BLaER1 (cell line): Measurements from ENCODE around the gene NOL3.

Experiments used
- H3K27ac ChIP-seq: shearing (Covaris generic); formaldehyde crosslinking; 2 replicates; pipeline ENCODE4 v1.8.1; 2022
- H3K27me3 ChIP-seq: shearing (Covaris generic); formaldehyde crosslinking; 2 replicates; pipeline ENCODE4 v1.8.1; 2022
- H3K36me3 ChIP-seq: shearing (Covaris generic); formaldehyde crosslinking; 2 replicates; pipeline ENCODE4 v1.8.1; 2022
- H3K4me1 ChIP-seq: shearing (Covaris generic); formaldehyde crosslinking; 2 replicates; pipeline ENCODE4 v1.8.1; 2022
- H3K4me2 ChIP-seq: shearing (Covaris generic); formaldehyde crosslinking; 2 replicates; pipeline ENCODE4 v1.8.1; 2022
- H3K4me3 ChIP-seq: shearing (Covaris generic); formaldehyde crosslinking; 2 replicates; pipeline ENCODE4 v1.8.1; 2022
- H3K9ac ChIP-seq: shearing (Covaris generic); formaldehyde crosslinking; 2 replicates; pipeline ENCODE4 v1.8.1; 2022
- H3K9me3 ChIP-seq: shearing (Covaris generic); formaldehyde crosslinking; 2 replicates; pipeline ENCODE4 v1.8.1; 2022
- H4K20me1 ChIP-seq: shearing (Covaris generic); formaldehyde crosslinking; 2 replicates; pipeline ENCODE4 v1.8.1; 2022
- Cebpa-rat ChIP-seq: shearing (Covaris generic); IDR thresholded peaks from 2 replicates; pipeline ENCODE4 v1.8.1; 2022

The NOL3 gene

DNA sequence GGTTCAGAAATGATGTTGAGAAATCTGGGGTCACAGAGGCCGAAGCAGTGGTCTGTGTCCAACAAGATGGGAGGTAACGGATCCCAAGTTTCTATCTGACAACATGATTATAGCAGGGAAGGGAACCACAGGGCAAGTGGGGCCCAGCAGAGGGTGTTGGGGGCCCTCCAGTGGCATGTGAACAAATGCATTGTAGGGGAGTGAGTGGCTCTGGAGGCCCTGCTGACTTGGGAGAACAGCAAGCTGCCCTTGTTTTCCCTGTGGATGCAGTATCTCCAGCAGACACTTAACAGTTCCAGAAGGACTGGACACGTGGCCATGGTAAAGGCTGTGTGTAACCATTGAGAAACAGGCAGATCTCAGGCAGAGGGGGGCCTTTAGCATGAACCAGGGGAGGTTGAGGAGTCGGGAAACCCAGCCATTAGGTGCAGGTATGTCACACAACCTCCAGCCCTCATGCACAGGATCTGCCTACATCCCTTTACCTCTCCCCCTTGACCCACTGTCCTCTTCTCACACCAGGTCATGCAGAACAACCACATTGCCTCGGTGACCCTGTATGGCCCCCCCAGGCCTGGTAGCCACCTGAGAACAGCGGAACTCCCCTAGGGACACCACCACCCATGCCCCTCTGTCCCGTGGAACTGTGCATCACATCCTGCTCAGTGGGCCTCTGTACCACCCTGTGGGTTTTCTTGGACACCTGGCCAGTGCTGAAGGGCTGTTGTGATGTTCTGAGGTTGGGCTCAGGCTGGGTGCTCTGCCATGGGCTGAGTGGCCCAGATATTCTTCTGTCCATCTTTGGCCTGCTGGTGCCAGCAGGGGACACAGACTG lies 23.6 kb upstream of the NOL3 start:
- no peak for TF ChIP-seq Cebpa-rat
- Histone ChIP-seq H3K9me3 (peaks cover 6% of the 10 kb centered on the region; the same call in 1 of the 2 replicates), H3K27ac (no peak overlapping the region), H3K27me3 (peaks cover 31% of the 10 kb centered on the region), H3K9ac (no peak overlapping the region), H3K4me1 (peaks cover 14% of the 10 kb centered on the region), H3K4me2 (no peak overlapping the region), H3K36me3 (peaks cover 87% of the 10 kb centered on the region), H3K4me3 (no peak overlapping the region), H4K20me1 (peaks cover 73% of the 10 kb centered on the region)

DNA sequence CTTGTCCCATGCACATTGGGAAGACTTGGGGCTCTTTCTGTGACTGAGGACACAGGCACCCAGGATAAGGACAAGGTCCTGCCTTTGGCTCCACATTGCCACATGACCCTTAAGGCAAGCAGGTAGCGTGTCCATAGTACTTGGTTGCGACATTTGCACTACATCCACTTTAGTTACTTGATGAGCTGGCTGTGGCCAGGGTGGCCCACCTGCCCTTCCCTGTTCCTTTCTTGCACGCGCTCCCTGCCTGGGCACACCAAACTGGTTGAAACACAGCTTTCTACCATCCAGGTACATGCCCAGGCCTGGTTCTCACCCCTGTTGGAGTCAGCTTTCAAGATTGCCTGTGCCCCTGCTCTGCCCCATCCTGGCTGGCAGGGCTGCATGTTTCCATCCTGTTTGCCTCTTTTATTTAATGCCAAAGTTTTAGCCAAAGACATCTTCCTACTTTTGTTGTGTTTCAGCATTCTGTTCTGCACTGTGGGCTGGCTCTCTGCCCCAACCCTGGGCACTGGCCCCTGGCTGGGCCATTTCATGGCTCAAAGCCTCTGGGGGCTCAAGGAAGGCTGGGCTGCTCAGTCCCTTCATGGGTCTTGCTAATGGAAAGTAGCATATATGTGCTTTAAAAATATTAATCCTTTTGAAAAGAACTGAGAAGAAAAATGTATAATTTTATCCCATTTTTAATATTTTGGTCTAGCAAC lies 22.7 kb upstream of the NOL3 start:
- Histone ChIP-seq H3K9me3 (peaks cover 6% of the 10 kb centered on the region; the same call in 1 of the 2 replicates), H3K4me3 (no peak overlapping the region), H3K4me2 (no peak overlapping the region), H4K20me1 (peaks cover 82% of the 10 kb centered on the region), H3K4me1 (peaks cover 14% of the 10 kb centered on the region), H3K9ac (no peak overlapping the region), H3K27ac (no peak overlapping the region), H3K36me3 (peaks cover 78% of the 10 kb centered on the region), H3K27me3 (peaks cover 40% of the 10 kb centered on the region)
- TF ChIP-seq Cebpa-rat, result no peak

DNA sequence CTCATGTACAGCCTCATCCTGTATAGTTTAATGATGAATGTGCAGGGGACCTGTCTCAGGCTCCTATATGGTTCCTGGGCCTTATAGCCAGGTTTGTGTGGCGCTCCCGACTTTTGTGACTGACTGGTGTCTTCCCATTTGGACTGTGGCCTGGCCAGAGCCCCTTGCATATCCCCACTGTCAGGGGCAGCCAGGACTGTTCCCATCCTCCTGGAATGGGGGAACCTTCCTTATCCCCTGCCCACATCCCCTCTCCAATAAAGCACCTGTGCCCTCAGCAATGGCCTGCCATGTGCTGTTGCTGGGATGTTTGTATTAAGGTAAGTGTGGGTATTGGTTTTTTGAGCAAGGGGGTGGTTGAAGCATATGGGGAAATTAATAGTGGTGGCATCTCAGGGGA lies 22.1 kb upstream of the NOL3 start:
- H3K4me2 ChIP-seq, result no peak overlapping the region
- peaks cover 72% of the 10 kb centered on the region for H3K36me3 ChIP-seq
- H3K27ac ChIP-seq, result no peak overlapping the region
- TF ChIP-seq Cebpa-rat, result no peak
- no peak overlapping the region for H3K9ac ChIP-seq
- peaks cover 14% of the 10 kb centered on the region for H3K4me1 ChIP-seq
- peaks cover 6% of the 10 kb centered on the region; the same call in 1 of the 2 replicates for H3K9me3 ChIP-seq
- peaks cover 88% of the 10 kb centered on the region for H4K20me1 ChIP-seq
- H3K4me3 ChIP-seq, result no peak overlapping the region
- H3K27me3 ChIP-seq, result peaks cover 41% of the 10 kb centered on the region

DNA sequence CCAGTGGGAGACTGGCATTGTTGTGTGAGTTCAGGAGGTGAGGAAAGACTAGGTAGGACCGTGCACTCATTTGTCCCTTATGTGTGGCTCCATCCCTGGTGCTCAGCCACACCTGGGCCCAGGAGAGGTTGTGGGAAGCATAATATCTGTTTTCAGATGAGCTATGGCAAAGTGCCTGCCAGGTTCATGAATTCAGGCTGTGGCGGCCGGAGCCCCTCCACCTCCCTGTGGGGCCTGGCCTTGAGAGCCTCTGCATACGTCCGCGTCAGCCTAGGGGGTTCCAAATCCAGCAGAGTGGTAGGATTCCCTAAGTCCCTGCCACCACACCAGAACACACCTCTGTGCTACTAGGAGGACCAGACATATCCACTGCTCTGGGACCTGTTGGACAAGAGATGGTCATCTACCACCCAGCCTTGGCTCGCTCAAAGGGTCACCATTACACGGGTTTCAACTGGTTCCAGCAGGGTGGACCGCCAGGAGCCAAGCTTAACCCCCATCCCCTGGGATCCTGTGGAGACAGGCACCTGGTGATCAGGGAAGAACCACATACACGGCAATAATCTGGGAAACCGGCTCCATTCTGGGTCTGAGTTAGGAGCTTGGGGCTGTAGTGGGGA lies 21.6 kb upstream of the NOL3 start:
- H3K4me3 ChIP-seq, result no peak overlapping the region
- peaks cover 41% of the 10 kb centered on the region for H3K27me3 ChIP-seq
- H3K9me3 ChIP-seq, result peaks cover 6% of the 10 kb centered on the region; the same call in 1 of the 2 replicates
- peaks cover 92% of the 10 kb centered on the region for H4K20me1 ChIP-seq
- no peak overlapping the region for H3K9ac ChIP-seq
- H3K4me2 ChIP-seq, result no peak overlapping the region
- peaks cover 66% of the 10 kb centered on the region for H3K36me3 ChIP-seq
- TF ChIP-seq Cebpa-rat, result no peak
- no peak overlapping the region for H3K27ac ChIP-seq
- peaks cover 14% of the 10 kb centered on the region for H3K4me1 ChIP-seq

DNA sequence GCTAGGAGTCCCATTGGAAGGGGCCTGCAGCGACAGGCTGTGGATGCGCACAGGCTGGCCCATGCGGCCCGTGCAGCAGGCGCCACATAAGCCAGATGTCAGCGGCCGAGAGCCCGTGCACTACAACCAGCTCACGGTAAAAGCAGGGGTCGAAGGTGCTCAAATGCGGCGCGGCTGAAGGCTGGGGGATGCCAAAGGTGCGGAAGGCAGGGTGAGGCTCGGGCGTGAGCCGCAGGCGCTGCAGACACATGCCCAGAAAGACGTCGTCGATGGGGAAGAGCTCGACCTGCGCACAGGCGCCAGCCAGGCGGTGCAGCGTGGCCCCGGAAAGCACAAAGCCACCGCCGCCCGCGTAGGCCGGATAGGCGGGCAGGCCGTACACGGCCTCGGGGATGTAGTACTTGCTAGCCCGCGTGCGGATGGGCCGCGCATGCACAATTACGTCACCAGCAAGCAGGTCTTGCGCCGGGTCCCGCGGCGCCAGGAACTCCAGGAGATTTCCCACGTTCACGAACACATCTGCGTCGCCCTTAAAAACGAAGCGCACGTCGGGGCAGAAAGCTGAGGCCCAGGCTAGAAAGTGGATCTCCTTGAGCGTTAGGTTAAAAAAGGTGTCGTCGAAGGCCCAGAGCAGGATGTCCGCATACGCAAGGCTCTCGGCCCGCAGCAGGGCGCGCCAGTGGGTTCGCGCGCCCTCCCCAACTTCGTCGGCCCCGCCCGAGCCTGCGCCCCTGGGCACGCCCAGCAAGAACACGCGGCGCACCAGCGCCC lies 20.9 kb upstream of the NOL3 start:
- H3K9ac ChIP-seq, result no peak overlapping the region
- peaks cover 14% of the 10 kb centered on the region for H3K4me1 ChIP-seq
- H3K36me3 ChIP-seq, result peaks cover 64% of the 10 kb centered on the region
- peaks cover 41% of the 10 kb centered on the region for H3K27me3 ChIP-seq
- peaks cover 6% of the 10 kb centered on the region; the same call in 1 of the 2 replicates for H3K9me3 ChIP-seq
- H4K20me1 ChIP-seq, result peaks cover 98% of the 10 kb centered on the region
- no peak overlapping the region for H3K4me2 ChIP-seq
- TF ChIP-seq Cebpa-rat, result no peak
- no peak overlapping the region for H3K4me3 ChIP-seq
- no peak overlapping the region for H3K27ac ChIP-seq

DNA sequence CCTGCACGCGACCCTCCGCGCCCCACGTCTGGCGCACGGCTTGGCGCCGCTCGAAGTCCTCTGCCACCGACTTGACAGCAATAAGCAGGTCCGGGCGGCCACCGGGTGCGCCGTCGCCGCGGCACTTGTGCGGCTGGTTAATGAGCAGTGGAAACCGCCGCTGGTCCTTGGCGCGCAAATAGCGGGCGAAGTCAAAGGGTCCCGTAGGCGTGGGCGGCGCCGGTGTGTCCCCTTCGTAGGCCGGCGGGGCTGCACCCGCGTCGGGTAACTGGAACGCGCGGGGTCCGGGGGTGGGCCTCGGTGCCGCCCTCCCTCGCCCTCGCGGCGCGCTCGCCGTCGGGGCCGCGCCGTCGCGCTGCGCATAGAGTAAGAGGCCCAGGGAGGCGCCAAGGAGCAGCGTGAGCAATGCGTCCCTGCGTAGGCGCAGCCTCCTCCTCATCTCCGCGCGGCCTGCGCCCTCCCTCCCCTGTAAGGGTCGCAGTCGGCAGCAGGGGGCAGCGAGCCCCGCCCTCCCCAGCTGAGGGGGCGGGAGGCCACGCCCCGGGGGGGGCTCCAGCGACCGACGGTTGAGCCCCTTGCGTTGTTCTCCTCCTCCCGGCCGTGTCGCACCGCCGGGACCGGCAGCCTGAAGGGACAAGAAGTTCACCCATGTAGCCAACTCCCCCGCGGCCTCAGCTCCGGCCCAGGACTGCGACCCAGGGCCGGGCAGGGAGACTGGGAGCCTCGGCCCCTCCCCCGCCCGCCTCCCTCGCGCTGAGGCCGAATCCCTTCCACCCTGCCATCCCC lies 20.1 kb upstream of the NOL3 start:
- H4K20me1 ChIP-seq, result peaks cover 98% of the 10 kb centered on the region
- no peak for TF ChIP-seq Cebpa-rat
- H3K9ac ChIP-seq, result peak overlapping the region; percentile 48; the same call in 1 of the 2 replicates
- H3K27ac ChIP-seq, result no peak overlapping the region
- peaks cover 59% of the 10 kb centered on the region for H3K36me3 ChIP-seq
- peaks cover 6% of the 10 kb centered on the region; the same call in 1 of the 2 replicates for H3K9me3 ChIP-seq
- H3K4me3 ChIP-seq, result peak overlapping the region; percentile 68
- H3K27me3 ChIP-seq, result peaks cover 44% of the 10 kb centered on the region
- peak overlapping the region; percentile 90 for H3K4me2 ChIP-seq
- peaks cover 18% of the 10 kb centered on the region for H3K4me1 ChIP-seq

DNA sequence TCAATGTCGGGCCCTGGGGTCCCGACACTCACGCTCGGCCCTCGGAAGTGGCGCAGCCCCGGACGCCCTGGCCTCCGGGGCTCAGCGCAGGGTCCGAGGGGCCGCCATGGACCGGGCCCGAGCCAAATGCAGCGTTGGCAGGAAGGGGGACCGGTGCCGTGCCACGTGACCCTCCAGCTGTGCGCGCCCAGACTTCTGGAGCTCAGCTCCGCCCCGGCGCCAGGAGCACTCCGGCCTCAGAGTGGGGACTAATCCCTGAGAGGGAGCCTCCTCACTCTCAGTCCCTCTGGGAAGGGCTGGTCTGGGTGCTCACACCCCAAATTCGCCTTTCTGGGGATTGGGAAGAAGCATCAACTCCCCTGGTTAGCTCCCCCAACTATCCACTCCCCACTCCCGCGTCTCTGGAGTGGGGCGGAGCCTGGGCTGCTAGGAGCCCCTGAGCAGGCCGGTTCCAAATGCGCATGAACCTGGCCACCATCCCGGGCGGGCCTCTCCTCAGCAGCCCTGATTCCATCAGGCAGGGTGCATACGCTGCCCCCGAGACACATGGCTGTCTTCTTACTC lies 19.4 kb upstream of the NOL3 start, which contains the start of gene B3GNT9:
Gene B3GNT9 (minus strand): TSS at position 166 of the 564 bp plus-strand sequence. CDS start 513 bp downstream, outside the sequence.
- H3K36me3 ChIP-seq, result peaks cover 52% of the 10 kb centered on the region
- peaks cover 6% of the 10 kb centered on the region; the same call in 1 of the 2 replicates for H3K9me3 ChIP-seq
- peak within 1 kb of the TSS; percentile 68 for H3K4me3 ChIP-seq
- H4K20me1 ChIP-seq, result peaks cover 98% of the 10 kb centered on the region
- H3K4me1 ChIP-seq, result peaks cover 24% of the 10 kb centered on the region
- H3K4me2 ChIP-seq, result peak within 1 kb of the TSS; percentile 90
- no peak for TF ChIP-seq Cebpa-rat
- H3K27me3 ChIP-seq, result peaks cover 48% of the 10 kb centered on the region
- H3K27ac ChIP-seq, result no peak within 1 kb of the TSS
- H3K9ac ChIP-seq, result peak within 1 kb of the TSS; percentile 48; the same call in 1 of the 2 replicates

DNA sequence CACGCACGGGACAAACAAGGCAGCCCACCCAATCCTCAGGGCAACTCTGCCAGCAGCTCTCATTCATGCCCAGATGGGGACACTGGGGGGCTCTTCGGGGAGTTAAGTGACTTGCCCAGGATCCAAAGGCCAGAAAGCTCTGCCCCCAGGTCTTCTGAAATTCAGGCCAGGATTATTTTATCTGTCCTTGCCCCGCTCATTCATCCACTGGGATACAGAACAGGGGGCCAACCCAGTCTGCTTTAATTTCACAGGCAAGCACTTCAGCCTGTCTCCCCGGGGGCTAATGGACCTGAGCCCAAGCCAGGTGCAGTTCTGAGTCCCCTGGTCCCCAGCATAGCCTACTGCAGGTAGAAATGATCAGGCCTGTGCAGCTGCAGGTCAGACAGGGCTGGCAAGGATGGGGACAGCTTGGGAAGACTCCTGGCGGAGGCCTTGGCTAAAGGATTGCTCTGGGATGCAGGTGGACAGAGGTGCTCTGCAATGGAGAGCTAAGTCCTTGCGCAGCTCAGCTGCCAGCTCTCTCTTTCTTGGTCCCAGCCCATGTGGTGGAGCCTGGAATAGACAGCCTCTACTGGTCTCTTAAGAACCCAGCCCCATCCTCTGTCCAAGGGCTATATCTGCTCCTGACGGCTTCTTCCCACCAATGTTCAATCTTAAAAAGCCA lies 18.8 kb upstream of the NOL3 start:
- Histone ChIP-seq H3K4me3 (no peak overlapping the region), H3K36me3 (peaks cover 45% of the 10 kb centered on the region), H3K9me3 (peaks cover 6% of the 10 kb centered on the region; the same call in 1 of the 2 replicates), H3K4me2 (peak overlapping the region; percentile 90; the same call in 1 of the 2 replicates), H4K20me1 (peaks cover 98% of the 10 kb centered on the region), H3K4me1 (peaks cover 30% of the 10 kb centered on the region), H3K27me3 (peaks cover 49% of the 10 kb centered on the region), H3K27ac (no peak overlapping the region), H3K9ac (no peak overlapping the region)
- no peak for TF ChIP-seq Cebpa-rat
